ENCODE results near the gene ZNF639. TPM values are rescaled to one million over a fixed set of nuclear protein-coding genes. Genes with fewer than 3 reads are reported as not detected.
A peak's percentile ranks its signal among the peaks of the same experiment; 100 is the strongest.

Gene ZNF639
- total and polyA plus RNA-seq, 9 of the 15 experiments (the other 6 are each of a cell fraction or from before 2014, with no cell fraction given): 17.6 to 88.1 (median 53.7) TPM

GRCh38 chr3:179323197-179324110 is 623 bp downstream of the ZNF639 start (continued):
- no peak for TF ChIP-seq THRB (CRISPR knock-in tag; conservative IDR thresholded peaks at IDR 0.05)
- peak; percentile 42 for TF ChIP-seq TAF9B (IDR thresholded peaks at IDR 0.05; ENCODE audit: partially characterized antibody)
- peak; percentile 86 for TF ChIP-seq LCOR (CRISPR knock-in tag; IDR thresholded peaks at IDR 0.05)
- peak; percentile 46 for TF ChIP-seq HNRNPLL (IDR thresholded peaks at IDR 0.05; ENCODE audit: low read depth, low read length, poor library complexity, severe bottlenecking)
- TF ChIP-seq ZNF696 (CRISPR knock-in tag; conservative IDR thresholded peaks at IDR 0.05): no peak
- TF ChIP-seq MYNN (IDR thresholded peaks at IDR 0.05): no peak
- no peak for TF ChIP-seq MYNN (CRISPR knock-in tag; IDR thresholded peaks at IDR 0.05)
- TF ChIP-seq CREM (IDR thresholded peaks at IDR 0.05; ENCODE audit: low read depth): no peak
- TF ChIP-seq POLR2A (conservative IDR thresholded peaks at IDR 0.05): peak; percentile 19; the same call in 1 of the 2 replicates
- peak; percentile 44; the same call in 1 of the 2 replicates for TF ChIP-seq ZNF143 (CRISPR knock-in tag; IDR thresholded peaks at IDR 0.05)
- TF ChIP-seq ZNF444 (CRISPR knock-in tag; IDR thresholded peaks at IDR 0.05): no peak
- TF ChIP-seq RBM17 (IDR thresholded peaks at IDR 0.05; ENCODE audit: borderline replicate concordance, low read depth, low read length): no peak
- no peak for TF ChIP-seq ZC3H4 (CRISPR knock-in tag; IDR thresholded peaks at IDR 0.05; ENCODE audit: borderline replicate concordance)
- TF ChIP-seq ARHGAP35 (IDR thresholded peaks at IDR 0.05; ENCODE audit: partially characterized antibody): no peak
- TF ChIP-seq ARID2 (IDR thresholded peaks at IDR 0.05): 0 out of 2 replicates have a peak, but pooled peaks have one; percentile 19
- no peak for TF ChIP-seq USF1 (CRISPR knock-in tag; IDR thresholded peaks at IDR 0.05)
- peak; percentile 55 to 75 for TF ChIP-seq NRF1 (conservative IDR thresholded peaks at IDR 0.05 in 1 of 2, IDR thresholded peaks at IDR 0.05 in 1 of 2)
- peak; percentile 45 for TF ChIP-seq RBM22 (IDR thresholded peaks at IDR 0.05; ENCODE audit: low read depth, low read length, poor library complexity, severe bottlenecking)
- no peak for TF ChIP-seq BCL6 (CRISPR knock-in tag; IDR thresholded peaks at IDR 0.05)
- no peak for TF ChIP-seq ETS1 (conservative IDR thresholded peaks at IDR 0.05; ENCODE audit: control insufficient read depth, low read depth, low read length)
- peak; percentile 18 for TF ChIP-seq L3MBTL2 (IDR thresholded peaks at IDR 0.05)
- TF ChIP-seq CBX3 (IDR thresholded peaks at IDR 0.05; ENCODE audit: borderline replicate concordance in 1 of 2, low read length in 2 of 2): 0 out of 3 replicates have a peak, but pooled peaks of 1 of the 2 experiments have one; percentile 18
- TF ChIP-seq LARP7 (IDR thresholded peaks at IDR 0.05): no peak
- TF ChIP-seq, protein P1, sequence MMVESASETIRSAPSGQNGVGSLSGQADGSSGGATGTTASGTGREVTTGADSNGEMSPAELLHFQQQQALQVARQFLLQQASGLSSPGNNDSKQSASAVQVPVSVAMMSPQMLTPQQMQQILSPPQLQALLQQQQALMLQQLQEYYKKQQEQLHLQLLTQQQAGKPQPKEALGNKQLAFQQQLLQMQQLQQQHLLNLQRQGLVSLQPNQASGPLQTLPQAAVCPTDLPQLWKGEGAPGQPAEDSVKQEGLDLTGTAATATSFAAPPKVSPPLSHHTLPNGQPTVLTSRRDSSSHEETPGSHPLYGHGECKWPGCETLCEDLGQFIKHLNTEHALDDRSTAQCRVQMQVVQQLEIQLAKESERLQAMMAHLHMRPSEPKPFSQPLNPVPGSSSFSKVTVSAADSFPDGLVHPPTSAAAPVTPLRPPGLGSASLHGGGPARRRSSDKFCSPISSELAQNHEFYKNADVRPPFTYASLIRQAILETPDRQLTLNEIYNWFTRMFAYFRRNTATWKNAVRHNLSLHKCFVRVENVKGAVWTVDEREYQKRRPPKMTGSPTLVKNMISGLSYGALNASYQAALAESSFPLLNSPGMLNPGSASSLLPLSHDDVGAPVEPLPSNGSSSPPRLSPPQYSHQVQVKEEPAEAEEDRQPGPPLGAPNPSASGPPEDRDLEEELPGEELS (CRISPR knock-in tag; IDR thresholded peaks at IDR 0.05; ENCODE audit: borderline replicate concordance): peak; percentile 75; the same call in 1 of the 2 replicates

Data from K562 (cell line).